GM12872 (cell line): Measurements from ENCODE around the gene ACRBP.

Experiments
- TF ChIP-seq, protein P1 (sequence below): IDR thresholded peaks from 3 replicates; pipeline ENCODE4 v1.5.1; 2011; ENCODE audit warnings: low read depth, mild to moderate bottlenecking, low read length, moderate library complexity; ENCODE audit not compliant: insufficient read depth

Gene ACRBP

GRCh38 chr12:6638305-6638704 is 8.9 kb downstream of the ACRBP start:
- TF ChIP-seq, protein P1, sequence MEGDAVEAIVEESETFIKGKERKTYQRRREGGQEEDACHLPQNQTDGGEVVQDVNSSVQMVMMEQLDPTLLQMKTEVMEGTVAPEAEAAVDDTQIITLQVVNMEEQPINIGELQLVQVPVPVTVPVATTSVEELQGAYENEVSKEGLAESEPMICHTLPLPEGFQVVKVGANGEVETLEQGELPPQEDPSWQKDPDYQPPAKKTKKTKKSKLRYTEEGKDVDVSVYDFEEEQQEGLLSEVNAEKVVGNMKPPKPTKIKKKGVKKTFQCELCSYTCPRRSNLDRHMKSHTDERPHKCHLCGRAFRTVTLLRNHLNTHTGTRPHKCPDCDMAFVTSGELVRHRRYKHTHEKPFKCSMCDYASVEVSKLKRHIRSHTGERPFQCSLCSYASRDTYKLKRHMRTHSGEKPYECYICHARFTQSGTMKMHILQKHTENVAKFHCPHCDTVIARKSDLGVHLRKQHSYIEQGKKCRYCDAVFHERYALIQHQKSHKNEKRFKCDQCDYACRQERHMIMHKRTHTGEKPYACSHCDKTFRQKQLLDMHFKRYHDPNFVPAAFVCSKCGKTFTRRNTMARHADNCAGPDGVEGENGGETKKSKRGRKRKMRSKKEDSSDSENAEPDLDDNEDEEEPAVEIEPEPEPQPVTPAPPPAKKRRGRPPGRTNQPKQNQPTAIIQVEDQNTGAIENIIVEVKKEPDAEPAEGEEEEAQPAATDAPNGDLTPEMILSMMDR: no peak

- TF ChIP-seq, protein P1: no peak
Observed at GRCh38 chr12:6635856-6636531, 11.2 kb downstream of the ACRBP start, which contains the start of gene LPAR5. TSS of gene LPAR5 (minus strand) at chr12:6635959. CDS start at chr12:6621248, 14,711 bp downstream.

DNA sequence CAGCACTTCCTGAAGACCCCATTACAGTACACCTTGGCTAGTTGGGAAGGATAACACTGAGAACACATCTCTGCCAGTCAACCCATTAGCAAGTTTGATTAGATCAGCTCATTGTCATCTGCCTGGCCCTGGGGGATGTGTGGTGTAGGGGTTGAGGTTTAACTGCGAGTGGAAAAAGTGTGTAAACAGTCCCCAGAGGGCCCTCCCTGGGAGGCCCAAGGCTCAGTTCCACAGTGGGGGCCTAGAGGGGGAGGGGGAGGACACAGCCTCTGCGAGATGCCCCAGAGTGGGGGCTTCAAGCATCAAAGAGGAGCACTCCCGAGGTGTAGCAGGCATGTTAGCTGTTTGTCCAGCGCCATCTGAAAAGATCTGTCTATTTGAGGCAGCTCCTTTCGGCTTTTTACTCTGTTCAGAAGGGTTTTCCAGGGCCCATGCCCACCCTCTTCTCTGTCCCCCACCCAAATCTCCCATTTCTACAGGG is 11.8 kb downstream of the ACRBP start:
- TF ChIP-seq, protein P1: no peak

- TF ChIP-seq, protein P1: no peak
Observed at GRCh38 chr12:6632026-6632983, 14.9 kb downstream of the ACRBP start.

DNA sequence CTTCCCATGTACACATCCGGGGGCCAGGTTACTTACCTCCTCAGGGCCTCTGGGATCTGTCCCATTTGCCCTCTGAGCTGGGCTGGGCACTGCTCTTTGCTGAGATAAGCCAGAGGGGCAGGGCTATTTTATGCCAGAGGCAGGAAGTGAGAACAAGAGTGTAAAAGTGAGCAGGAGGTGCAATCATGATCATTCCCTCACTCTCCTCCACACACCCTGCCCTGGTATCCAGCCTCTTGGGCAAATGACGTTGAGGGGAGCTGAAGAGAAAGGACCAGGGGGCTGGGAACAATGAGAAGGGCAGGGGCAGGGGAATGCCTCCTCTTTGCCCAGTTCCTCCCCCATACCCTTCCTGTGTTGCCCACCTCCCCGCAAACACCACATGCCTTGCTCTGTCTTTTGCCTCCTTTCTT is 15.7 kb downstream of the ACRBP start:
- TF ChIP-seq, protein P1: no peak

GRCh38 chr12:6630736-6631135 is 16.5 kb downstream of the ACRBP start:
- TF ChIP-seq, protein P1: no peak

DNA sequence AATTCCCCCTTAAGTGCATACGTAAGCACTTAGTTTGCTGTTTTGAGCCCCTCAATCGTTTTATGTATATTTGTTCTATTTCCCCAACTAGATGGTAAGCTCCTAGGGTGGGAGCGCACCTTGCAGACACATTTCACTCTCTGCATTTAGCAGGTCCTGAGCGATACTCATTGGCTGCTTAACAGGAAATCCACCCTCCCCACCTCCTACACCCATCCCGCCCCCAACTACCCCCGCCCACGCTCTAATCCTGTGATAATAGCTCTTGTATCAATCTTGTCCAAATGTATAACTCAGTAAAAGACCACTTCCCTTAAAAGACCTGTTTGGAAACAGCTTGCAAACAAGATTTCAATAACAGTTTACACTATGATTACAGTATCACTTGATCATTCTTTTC is 19.6 kb downstream of the ACRBP start:
- TF ChIP-seq, protein P1: no peak
